ENCODE measurements around the gene MIP.
"Not testable (repeated sequence)": the region's sequence is repeated elsewhere in the genome, so short reads cannot be mapped to it uniquely, and the experiment has no call there.

The MIP gene

DNA sequence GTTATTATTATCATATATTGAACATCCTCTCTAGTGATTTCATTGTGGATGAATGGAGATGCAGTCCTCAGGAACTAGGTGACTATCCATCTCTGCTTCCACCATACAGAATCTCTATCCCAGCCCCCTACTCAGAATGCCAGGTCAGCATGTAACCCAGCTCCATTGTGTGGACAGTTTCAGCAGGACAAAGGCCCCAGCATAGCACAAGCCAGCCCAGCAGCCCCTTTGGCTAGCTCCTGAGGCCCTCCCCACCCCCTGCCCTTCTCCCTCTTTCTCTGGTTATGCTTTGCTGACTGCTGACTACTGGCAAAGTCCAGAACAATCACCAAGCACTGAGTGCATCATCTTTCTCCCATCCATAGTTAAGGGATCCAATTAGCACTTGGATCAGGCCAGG is 8.1 kb upstream of the MIP start:
- no peak for DNase-seq

DNA sequence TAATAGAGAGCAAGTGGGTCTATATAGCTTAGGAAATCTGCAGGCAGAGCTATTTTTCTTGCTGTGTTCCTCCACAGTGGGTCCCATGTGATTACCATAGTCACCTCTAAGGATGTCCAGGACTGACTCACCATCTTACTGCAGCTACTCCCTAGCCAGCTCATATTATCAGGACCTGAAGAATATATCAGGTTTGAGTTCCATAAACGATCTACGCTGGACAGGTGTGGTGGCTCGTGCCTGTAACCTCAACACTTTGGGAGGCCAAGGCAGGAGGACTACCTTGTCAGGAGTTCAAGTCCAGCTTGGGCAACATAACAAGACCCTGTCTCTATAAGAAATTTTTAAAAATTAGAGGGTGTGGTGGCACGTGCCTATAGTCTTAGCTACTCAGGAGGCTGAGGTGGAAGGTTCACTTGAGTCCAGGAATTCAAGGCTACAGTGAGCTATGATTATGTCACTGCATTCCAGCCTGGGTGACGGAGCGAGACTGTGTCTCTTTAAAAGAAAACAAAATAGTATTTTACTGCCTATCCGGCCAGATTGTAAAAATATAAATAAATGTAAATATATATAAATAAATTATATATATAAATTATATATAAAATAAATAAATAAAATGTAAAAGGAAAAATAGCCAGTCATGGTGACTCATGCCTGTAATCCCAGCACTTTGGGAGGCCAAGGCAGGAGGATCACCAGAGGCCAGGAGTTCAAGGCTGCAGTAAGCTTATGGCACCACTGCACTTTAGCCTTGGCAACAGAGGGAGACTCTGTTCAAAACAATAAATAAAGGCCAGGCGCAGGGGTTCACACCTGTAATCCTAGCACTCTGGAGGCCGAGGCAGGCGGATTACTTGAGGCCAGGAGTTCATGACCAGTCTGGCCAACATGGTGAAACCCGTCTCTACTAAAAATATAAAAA is 7.0 kb upstream of the MIP start:
- no peak for DNase-seq

DNA sequence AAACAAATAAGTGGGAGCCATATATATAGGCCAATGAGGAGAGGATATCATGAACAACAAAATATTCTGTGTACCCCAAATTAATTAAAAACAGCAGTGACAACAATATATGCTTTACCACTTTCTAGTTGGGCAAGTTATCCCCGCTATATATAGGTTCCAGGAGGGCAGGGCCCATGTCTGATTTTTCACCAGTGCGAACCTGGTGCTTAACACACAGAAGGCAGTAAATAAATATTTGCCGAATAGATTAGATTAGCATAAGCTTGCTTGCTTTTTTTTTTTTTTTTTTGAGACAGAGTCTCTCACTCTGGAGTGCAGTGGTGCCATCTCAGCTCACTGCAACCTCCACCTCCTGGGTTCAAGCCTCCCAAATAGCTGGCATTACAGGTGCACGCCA is 3.4 kb upstream of the MIP start:
- DNase-seq, result no peak

DNA sequence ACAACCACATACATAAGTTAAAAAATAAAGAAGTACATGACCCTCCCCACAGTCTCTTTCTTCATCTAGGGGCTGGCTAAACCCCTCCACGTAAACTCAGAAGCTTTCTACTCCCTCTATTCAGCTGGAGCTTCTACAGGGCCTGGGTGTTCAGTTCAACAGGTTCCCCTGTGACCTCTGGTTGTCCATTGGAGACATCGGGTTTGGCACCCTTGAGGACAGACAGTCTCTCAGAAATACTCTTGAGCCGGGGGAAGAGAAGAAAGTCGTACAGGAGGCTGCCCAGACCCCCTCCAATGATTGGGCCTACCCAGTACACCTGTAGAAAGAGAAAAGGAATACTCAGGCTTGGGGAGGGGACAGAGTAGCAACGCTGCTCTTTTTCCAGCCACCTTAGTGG is 3.3 kb downstream of the MIP start:
- DNase-seq, result no peak

DNA sequence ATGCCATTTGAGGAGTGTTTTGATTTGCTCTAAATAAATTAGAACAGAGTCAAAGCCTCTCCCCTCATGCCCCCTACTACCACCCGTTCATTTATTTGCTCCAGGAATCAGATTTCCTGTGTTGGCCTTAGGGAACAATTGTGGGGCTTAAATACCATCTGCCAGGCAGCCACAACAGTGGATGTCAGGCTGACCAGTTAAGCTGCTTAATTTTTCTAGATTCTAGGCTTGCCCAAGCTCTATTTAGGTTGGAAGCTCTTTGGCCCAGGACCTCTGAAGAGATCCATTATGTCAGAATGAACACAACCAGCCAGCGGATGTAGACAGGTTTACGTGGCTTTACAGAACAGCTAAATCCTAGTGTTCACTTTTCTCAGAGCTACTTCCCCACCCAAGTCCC is 4.2 kb downstream of the MIP start:
- no peak for DNase-seq

DNA sequence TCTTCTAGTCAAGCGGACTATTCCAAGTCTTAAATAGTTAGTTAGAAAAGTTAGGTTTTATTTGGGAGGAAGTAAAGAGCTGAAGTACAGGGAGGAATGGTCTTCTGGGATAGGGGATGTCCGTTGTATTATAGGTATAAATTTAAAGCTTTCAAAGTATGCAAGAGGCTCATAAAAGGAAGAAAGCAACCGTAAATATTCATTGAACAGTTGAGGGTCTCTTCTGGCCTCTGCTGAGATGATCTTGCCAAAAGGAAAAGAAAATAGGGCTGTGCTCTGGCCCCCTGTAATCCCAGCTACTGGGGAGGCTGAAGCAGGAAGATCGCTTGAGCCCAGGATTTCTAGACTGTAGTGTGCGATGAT is 4.9 kb downstream of the MIP start:
- DNase-seq, result no peak

DNA sequence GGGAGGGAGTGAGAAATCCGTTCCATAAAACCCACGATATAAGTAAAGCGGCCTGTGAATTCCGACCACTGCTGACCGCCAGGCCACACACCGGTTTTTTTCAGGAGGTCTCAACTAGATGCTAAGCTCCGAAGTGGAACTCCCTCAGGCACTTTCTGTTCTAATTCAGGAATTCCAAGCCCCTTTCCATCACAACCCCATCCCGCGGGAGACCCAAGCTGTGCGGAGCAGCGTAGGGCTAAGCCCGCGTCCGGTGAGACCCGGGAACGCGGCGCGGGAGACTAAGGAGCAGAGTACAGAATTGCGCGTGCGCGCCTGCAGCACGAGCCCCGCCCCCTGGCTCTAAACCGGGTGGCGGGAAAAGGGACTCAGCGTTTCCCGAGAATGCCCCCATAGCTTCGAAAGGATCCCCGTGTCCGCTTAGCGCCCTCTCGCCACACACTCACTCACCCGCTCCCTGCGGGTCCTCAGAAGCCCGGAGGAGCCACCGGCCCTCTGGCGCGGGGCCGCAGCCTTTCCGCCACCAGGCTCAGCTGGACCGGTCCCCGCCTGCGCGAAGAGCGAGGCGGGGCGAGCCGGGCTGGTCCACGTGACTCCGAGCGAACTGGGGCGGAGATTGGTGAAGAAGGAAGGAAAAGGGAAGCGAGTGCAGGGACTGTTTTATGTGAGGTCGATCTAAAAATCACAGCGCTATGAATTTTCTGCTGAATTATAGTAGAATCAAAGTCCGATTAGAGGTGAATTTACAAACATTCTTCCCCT is 5.4 kb downstream of the MIP start, which contains the start of gene TIMELESS:
TSS of gene TIMELESS (minus strand) at position 567 of the 762 bp plus-strand sequence. CDS start 15,256 bp downstream, outside the sequence.
- DNase-seq, result peak; percentile 74 to 90

DNA sequence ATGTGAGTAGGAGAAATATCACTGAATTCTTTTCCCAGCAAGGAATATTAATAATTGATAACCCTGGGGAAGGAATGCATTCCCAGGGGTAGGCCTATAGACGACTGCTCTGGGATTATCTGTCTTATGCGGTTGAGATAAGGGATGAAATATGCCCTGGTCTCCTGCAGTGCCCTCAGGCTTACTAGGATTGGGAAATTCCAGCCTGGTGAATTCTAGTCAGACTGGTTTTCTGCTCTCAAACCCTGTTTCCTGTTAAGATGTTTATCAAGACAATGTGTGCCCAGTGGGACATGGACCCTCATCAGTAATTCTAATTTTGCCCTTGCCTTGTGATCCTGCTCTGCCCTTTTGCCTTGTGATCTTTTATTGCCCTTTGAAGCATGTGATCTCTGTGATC is 11.2 kb downstream of the MIP start:
- not testable (repeated sequence) for DNase-seq

DNA sequence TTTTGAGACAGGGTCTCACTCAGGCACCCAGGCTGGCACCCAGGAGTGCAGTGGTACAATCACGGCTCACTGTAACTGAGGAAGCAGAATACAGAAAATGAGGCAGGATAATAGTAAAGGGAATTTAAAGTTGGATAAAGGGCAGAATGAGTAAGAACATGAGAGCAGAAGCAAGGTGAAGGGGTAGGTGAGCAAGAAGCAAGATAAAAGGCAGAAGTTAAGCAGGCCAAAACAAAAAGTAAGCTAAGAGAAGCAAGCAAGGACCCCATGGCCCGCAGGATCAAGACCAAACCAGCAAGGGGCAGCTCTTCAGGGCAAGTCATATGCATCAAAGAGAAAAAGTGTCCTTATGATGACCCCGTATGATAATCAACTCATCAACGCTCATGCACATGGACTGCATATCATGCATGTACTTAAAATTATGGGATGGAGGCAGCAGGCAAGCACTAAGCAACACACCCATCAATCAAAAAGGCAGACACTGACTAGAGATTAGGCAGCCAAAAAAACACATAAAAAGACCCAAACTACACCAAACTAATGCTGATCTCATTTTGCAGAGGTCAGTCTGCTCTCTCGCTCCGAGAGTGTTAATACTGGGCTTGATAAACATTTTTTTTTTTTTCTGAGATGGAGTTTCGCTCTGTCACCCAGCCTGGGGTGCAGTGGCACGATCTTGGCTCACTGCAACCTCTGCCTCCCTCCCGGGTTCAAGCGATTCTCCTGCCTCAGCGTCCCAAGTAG is 16.9 kb downstream of the MIP start:
- no peak for DNase-seq

DNA sequence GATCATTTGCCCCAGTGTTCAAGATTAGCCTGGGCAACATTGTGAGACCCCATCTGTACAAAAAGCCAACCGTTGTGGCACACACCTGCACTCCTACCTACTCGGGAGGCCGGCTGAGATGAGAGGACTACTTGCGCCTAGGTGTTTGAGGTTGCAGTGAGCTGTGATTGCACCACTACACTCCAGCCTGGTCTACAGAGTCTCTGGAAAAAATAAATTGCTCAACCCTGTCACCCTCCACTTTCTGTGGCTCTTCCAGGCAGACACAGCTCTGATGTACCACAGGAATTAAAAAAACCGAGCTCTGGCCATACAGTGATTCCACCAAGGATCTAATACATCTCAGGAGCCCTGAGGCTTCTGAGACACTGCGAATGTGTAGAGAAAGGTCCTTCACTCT is 19.6 kb downstream of the MIP start:
- DNase-seq, result no peak

DNA sequence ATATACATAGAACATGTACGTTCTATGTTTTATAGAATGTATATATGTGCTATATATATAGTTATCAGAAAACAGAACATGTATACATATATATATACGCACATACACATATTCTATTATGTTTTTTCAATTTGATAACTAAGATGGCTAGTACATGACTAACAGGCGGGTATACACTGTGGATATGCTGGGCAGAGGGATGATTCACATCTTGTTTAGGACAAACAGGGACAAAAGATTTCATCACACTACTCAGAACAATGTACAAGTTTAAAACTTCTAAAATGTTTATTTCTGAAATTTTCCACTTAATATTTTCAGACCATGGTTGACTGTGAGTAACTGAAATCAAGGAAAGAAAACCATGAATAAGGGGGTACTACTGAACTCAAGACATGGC is 22.6 kb downstream of the MIP start:
- DNase-seq, result no peak

DNA sequence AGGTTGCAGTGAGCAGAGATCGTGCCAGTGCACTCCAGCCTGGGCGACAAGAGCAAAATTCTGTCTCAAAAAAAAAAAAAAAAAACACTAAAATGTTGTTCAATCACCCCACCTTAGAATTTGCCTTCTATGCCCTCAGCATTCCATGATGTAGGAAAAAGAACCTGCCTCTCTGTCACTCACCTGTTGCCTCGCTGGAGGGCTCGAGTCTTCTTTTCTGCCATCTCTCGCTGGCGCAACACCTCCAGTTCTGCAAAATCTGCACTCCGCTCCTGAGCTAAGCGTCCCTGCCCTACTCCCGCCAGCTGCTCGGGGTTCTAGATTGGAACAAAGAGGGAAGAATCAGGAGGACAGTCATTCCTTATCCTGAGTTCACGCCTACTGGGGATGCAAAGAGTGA is 23.2 kb downstream of the MIP start:
- no peak for DNase-seq

DNA sequence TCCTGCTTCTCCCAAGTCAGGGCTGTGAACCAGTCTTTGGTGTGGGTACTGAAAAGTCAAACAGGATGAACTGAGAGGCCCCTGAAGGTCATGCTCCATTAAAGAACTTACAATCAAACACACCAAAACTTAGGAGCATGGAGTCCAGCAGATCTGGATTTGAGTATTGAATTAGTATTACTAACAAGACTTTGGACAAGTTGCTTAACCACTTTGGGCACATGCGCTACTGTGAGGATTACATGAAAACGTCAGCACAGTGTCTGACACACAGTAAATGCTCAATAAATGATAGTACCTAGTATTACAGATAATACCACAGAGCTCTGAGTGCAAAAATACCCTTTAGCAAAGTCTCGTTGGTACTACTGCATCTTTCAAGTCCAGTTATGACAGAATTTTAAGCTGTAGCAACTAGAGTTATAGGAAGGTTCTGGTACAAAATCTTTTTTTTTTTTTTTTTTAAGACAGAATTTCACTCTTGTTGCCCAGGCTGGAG is 28.5 kb downstream of the MIP start:
- DNase-seq, result no peak

DNA sequence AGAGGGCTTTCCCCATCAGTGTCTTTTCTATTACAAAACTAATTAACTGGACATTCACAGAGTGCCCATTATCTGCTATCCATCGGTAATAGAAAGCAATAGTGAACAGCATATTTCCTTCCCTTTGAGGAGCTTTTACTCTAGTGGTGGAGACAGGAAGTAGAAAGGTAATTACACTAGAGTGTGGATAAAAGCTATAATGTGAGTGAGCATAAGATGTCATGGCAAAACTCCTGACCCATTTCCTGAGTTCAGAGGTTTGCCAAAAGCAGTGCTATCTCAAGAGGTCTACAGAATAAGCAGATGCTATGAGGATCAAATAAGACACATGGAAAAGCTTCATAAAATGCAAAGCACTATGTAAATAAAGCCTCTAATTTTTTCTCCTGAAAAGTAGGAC is 29.3 kb downstream of the MIP start:
- no peak for DNase-seq

DNA sequence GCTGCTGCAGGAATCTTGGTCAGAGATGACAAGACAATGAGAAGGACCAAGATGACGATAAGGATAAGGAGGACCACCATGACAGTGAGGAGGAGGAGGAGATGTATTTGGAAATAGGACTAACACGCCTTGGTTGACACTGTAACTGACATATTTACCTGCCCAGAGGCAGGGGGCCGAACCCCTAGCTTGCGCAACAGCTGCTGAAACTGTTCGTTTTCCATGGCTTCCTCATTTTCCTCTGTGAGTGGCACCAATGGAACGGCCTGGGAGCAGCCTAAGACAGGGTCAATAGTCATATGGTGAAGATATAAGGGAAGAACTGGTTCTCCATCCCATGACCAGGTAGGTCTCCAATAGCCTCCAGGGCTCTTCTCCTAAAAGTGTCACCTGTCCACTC is 34.0 kb downstream of the MIP start:
- DNase-seq, result no peak

DNA sequence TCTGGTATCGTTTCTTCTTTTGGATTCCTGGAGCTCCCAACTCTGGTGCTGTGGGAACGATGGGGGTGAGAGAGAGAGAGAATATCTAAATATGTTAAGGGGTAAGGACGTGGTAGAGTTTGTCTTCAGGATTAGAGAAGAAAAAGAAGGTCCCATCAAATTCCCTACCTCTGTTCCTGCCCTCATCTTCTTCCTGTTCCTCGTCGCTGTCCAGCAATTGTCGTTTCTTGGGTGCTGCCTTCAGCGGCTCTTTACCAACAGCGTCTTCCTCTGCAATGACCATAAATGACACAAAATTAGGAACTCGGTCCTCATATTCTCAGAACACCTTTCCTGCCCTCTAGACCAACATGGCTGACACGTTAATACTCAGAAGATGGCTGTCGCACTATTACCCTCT is 36.7 kb downstream of the MIP start:
- no peak for DNase-seq

DNA sequence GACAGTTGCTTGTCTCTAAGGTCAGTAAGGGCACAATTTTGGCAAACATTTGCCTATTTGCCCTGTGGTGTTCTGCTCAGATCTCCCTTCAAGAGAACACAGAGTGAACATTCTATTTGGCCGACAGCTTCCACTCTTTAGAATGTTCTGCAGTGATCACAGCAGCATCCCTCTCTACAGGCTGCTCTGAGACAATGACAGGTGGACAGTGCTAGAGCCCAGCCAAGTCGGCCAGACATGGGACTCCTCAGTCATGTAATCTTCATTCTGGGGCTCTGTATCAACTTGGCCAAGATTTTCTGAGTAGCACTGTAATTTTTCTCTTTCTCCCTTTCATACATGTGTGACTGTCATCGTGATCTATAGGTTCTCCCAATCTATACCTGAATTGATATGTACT is 40.1 kb downstream of the MIP start:
- DNase-seq, result no peak

DNA sequence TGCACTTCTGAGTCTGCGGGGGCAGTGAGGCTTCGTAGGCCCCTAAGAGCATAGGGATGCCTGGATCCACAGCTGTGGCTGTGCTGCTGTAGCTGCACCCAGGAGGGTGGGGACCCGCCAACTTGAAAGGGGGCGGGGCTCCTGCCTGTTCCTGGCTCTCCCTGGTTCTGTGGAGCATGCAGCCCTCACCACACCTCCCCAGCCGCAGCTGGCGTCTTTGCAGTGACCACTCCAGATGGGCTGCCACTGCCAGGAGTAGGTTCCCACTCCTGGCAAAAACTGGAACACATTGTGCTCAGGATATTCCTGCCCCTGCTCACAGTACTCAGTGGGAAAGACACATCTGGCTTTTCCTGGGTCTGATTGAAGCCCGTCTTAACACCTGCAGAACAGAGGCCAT is 41.1 kb downstream of the MIP start:
- DNase-seq, result no peak

DNA sequence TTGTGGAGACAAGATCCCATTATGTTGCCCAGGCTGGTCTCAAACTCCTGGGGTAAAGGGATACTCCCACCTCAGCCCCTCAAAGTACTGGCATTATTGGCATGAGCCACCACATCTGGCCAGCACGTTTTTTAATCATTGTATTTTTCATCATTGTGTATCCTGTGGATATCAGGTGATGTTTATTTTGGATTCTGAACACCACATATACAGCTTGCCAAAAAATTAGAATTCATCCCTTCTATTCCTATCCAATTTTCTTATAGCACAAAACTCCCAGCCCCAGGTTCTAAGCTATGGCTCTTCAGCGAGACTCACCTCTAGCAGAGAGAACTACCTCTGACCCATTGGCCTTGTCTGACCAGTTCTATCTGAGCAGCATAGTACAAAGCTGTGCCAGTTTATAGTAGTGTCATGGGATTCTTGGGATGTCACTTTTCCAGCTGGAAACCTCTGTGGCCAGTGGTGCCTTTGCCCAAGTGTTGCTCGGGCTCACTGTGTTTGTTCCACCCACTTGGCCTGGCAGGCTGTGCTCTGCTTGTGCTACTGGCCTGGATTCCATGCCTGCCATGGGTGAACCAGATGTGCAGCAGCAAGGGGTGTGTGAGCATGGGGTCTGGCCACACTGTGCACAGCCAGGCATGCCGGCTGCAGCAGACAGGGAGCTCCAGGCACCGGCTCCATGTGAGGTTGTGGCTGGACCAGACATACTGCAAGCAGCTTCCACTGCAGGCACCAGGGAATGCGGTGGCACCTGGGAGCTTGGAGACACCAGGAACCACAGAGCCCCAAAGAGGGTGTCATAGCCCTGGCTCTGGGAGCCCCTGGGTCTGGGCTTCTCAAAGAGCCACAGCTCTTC is 42.4 kb downstream of the MIP start:
- DNase-seq, result no peak

DNA sequence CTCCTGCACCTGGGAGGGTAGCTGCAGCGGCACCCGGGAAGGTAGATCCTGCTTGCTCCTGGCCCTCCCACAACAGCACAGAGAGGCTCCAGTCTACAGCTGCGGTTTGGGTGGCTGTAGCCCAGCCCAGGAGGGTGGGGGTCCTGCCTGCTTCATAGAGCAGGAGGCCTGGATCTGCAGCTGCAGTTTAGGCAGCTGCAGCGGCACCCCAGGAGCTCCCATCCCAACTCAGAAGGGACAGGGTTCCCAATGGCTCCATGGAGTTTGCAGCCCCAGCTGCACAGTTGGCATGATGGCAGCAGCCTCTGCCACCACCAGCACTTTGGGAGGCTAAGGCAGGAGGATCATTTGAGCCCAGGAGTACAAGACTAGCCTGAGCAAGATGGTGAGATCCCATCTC is 43.7 kb downstream of the MIP start:
- DNase-seq, result no peak

DNA sequence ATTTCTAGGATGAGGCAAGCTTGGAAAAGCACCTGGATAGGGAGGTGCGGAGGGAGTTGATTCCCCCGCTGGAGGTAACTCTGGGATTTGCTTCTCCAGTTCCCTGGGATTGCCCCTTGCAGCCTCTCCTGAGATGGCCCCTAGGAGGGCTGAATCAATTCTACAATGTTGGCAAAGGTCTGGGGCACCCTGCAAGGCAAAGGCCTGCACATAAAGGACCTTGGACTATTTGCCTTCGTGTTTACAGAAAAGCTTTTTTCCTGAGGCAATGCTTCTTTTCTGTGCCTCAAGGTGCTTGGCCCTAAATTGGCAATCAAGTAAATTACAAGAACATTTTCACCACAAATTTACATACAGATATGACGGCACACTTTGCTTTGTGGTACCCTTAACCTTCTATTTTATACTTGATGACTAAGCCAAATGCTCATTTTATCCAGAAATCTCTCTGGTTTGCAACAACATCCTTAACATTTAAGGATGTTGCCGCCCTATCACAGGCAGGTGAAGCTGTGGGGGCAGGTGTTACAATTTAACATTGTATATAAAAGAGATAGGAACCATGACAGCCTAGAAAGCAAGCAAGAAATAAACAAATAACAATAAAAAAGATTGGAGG is 45.5 kb downstream of the MIP start:
- DNase-seq, result no peak

DNA sequence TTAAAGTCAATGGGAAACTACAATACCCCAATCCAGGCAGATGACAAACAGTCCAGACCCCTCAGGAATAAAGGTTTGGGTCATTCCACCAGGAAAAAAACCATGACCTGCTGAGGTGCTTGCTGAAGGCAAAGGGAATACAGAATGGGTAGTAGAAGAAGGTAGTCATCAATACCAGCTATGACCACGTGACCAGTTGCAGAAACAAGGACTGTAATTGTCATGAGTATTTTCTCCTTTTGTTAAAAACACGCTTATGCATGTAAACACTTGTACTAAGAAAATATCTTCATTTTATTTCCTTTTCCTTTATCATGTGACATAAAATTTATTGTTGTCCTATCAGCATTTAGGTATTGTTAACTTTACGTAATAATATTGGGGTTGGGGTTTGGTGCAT is 50.2 kb downstream of the MIP start:
- not testable (repeated sequence) for DNase-seq
